GM21526 (cell line): Measurements from ENCODE around the gene TMEM40.
"Not testable (repeated sequence)": the region's sequence is repeated elsewhere in the genome, so short reads cannot be mapped to it uniquely, and the experiment has no call there.

Experiments used
- ATAC-seq: cut with Tn5 transposase; IDR thresholded peaks from one replicate; pipeline ENCODE4 v1.9.1; 2021; ENCODE audit warnings: moderate library complexity; ENCODE audit not compliant: unreplicated experiment, low FRiP score

TMEM40 gene

GRCh38 chr3:12752809-12753208 lies 6.2 kb downstream of the TMEM40 start:
- no peak for ATAC-seq

- no peak for ATAC-seq
Observed at GRCh38 chr3:12752102-12752501, 7.0 kb downstream of the TMEM40 start.

DNA sequence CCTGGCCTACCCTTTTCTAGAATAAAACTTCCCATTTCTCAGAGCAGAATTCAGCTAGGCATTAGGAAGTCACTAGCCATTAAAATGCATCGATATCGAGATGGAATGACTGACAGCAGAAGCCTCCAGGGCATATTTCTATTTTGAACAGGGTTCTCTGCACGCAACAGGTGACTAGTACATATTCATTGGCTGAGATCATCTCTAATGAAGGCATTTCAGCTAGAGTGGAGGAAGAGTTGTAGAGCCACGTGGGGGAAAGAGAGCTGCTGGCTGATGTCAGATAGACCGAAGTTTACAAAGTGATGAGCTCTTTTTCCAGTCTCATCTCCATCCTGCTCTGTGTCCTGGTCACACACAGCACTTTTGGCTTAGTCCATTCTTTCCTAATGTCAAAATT lies 7.5 kb downstream of the TMEM40 start:
- no peak for ATAC-seq

GRCh38 chr3:12750658-12751071 lies 8.4 kb downstream of the TMEM40 start:
- no peak for ATAC-seq

- no peak for ATAC-seq
Observed at GRCh38 chr3:12750223-12750622, 8.8 kb downstream of the TMEM40 start.

DNA sequence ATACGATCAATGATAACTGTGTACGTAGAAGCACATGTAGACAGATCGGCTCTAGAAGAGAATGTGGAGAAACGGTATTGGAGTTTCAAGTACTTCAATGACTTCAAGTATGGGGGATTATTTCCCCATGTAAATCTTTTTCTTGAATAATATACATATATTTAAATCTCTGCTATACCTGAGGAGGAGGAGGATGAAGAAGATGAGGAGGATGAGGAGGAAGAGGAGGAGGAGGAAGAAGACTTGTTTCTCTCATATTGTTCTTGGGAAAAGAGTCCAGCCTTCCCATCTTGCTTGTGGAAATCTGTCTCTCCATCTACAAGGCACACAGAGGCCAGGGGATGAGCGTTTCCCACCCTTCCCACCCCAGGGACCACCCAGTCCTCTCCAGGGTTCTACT lies 10.6 kb downstream of the TMEM40 start:
- no peak for ATAC-seq

DNA sequence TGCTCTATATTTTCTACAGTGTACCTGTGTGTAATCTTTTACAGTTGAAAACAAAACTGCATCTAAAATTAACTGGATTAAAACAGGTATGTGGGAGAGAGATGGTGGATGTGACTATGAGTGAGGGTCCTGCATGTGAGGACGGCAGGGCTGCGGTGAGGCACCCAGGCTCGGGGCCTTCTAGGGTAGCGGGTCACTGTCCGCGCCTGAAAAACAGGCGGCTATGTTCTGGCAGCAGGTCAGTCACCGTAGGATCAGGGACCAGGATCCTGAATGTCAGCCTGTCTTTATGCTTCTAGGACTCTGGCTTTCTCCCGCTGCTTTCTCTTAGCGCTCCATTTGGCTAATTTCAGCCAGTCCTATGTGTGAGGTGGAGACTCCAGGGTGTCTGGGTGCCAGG lies 12.6 kb downstream of the TMEM40 start:
- ATAC-seq = no peak

DNA sequence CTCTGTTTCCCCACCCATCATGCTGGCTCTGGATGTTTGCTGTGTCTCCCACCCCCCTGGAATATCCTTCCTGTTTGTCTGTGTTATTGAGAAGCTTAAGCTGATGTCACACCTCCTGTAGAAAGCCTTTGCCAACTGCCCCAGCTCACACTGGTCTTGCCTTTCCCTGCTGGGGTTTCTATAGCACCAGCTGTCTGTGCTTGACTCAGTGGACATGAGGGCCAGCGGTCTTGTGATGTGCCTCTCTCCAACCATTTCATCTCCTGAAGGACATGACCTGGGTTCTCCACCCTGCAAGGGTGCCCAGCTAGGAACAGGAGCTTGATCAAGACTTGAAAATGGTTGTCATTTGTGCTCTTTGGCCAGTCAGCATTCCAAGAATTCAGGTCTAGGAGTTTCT lies 14.7 kb downstream of the TMEM40 start:
- ATAC-seq = no peak

DNA sequence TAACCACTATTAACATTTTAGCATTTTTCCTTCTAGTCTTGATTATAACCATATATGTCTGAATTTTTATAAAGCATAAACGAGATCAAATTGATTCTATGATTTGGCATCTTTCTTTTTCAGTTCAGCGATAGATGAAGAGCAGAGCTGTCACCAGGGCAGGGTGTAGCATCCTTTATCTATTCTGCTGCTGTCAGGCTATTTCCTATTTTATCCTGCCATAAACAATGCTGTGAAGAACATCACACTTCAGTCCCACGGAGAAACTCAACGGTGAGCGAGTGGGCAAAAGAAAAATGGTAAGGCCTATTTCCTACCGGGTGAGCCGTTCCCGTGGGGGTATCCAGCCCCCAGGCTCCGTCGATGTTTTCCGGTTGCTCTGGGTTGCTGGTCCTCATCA lies 15.5 kb downstream of the TMEM40 start:
- no peak for ATAC-seq

DNA sequence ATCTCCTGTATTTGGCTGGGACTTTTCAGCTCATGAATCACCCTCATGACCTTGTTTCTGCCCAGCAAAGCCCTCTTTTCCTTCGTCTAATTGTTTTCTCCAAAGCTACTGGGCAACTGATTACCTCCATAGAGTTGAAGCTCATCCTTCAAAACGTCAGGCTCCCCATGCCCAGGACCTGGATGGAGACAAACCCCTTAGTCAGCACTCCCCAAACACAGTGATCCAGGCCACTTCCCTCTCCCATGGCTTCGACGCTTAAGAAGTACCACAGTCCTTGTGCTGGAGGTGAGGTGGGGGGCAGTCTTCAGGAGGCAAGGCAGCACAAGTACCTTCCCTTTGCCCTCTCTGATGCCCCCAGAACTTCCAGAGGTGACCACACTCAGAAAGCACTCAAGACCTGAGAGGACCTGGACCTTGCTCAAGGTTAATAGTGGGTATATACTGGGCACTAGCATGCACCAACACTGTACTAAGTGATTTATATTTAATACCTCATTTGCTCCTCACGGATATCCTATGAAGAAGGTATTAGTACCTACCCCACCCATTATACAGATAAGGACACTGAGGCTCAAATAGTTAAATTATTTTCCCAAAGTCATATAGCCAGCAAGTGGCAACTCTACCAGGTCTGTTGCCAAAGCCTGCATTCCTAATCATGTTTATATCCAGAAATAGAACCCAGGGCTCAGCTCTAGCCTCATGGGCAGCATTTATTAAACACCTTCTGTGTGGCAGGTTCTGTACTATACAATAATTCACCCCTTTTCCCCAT lies 16.5 kb downstream of the TMEM40 start:
- no peak for ATAC-seq

DNA sequence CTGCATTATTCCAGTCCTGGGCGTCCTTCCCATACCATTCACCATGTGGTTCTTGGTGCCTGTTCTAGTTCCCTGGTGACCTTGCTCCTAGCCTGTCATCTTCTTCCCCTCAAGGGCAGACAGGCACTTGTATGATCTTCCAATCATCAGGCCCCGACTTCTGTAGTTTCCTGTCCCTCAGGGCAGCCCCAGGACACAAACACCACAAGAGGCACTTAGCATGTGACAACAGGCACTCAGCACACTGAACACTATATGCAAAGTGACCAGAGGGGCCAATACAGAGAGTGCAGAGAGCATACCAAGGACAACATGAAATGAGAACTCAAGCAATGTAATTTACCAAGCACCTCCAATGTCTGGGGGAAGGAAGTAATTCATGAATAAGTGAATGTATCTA lies 17.9 kb downstream of the TMEM40 start:
- no peak for ATAC-seq

DNA sequence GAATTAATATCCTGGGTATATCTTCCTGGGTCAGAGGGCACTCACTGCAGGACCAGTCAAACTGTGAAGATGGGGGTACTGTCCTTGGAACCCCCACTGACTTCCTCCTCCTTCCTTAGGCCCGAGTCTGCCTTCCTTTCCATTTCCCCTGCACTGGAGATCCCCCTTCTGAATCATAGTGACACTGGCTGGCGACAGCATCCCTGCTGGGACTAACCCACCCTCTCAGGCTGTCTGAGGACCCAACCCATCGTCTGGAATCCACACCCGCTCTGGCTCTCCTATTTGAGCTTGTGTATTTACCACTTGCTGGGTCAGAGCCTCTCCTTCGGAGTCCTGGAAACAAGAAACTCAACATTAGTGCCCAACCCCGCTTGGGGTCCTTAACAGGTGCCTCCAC lies 21.2 kb downstream of the TMEM40 start:
- ATAC-seq = no peak

DNA sequence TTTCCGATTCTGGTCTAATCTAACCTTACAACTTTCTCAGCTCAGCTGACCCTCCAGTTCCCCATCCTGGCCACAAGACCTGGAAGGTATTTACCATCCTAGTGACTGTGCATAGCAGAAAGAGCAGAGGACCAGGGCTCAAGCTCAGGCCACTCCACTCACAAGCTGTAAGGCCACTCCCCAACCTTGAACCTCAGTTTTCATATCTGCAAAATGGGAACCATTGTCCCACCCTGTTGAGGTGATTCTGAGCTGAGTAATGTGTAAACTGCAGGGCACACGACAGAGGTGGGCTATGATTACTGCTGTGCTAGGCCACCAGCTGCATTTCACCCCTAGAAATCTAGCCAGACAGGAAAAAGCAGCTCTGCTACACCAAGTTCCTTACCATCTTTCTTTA lies 21.7 kb downstream of the TMEM40 start:
- no peak for ATAC-seq

GRCh38 chr3:12734960-12735359 lies 24.1 kb downstream of the TMEM40 start:
- ATAC-seq = no peak

- ATAC-seq = no peak
Observed at GRCh38 chr3:12733566-12733965, 25.5 kb downstream of the TMEM40 start.

DNA sequence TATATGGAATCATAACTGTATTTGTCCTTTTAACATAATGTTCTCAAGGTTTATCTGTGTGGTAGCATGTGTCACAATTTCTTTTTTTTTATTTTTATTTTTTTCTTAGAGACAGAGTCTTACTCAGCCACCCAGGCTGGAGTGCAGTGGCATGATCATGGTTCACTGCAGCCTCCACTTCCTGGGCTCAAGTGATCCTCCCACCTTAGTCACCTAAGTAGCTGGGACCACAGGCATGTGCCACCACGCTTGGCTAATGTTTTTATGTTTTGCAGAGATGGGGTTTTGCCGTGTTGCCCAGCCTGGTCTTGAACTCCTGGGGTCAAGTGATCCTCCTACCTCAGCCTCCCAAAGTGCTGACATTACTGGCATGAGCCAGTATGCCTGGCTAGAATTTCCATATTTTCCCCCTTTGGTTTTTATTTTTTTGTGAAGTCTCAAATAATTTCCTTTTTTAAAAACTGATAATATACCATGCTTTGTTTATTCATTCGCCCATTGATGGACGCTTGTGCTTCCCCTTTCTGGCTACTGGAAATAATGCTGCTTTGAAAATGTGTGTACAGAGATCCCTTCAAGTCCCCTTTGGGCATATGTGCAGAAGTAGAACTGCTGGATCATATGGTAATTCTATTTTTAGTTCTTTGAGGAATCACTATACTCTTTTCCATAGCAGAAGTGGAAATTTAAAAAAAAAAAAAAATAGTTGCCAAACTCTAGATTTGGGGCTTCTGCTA lies 28.4 kb downstream of the TMEM40 start:
- ATAC-seq = no peak

DNA sequence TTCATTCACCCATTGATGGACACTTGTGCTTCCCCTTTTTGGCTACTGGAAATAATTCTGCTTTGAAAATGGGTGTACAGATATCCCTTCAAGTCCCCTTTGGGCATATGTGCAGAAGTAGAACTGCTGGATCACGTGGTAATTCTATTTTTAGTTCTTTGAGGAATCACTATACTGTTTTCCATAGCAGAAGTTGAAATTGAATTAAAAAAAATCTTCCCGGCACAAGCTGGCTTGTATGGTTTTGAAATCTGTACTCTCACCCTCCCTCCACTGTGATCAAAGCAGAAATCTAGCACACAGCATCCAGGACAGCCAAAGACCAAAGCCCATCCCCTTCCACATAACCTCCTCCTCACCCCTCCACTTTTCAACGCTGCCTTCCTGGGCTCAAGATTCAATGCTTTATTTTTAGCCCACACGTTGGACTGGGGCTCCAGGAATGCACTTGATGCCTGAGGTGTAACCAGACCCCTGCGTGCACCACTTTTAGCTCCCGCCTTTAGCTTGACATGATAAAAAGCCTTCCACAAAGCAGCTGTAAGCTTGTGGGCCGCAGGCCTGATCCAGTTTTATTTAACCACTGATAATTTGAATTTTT lies 29.9 kb downstream of the TMEM40 start:
- ATAC-seq = no peak

DNA sequence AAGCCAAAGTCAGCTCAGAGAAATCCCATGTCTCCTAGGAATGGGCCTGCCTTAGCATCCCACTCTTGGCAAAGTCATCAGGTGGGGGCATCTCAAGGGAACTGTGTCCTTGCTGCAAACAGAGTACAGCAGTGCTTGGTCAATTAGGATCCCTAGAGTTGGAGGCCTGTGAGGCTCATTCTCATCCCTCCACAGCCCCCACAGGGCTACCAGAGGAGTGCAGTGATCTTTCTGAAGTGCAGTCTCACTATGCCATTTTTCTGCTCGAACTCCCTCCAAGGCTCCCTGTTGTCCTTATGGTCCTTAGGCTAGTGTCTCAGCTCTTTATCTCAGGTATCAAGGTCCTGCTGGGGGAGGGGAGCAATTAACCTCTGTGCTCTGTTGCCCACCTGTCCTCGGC lies 31.1 kb downstream of the TMEM40 start:
- ATAC-seq = no peak

GRCh38 chr3:12727481-12727880 lies 31.6 kb downstream of the TMEM40 start:
- no peak for ATAC-seq

DNA sequence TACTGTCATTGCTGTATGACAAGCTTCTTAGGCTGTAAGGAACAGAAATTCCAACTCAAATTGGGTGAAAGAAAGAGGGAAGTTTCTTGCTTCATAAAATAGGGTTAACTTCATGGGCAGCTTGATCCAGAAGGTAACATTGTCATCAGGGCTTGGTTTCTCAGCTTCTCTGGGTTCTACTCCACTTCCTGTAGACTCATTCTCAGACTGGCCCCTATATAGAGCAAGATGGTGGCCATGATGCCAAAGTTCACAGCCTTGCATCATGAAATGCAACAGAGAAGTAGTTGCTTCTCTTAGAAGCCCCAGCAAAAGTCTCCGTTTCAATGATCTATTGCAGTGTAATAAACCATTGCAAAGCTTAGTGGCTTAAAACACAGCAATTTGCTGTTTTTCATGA lies 33.6 kb downstream of the TMEM40 start:
- ATAC-seq = no peak

- ATAC-seq = no peak
Observed at GRCh38 chr3:12724794-12725193, 34.3 kb downstream of the TMEM40 start.

GRCh38 chr3:12723362-12723761 lies 35.7 kb downstream of the TMEM40 start:
- ATAC-seq = not testable (repeated sequence)
